NCI-H128 (cell line): ENCODE results near the gene MAT1A.
"Not testable (repeated sequence)": the region's sequence is repeated elsewhere in the genome, so short reads cannot be mapped to it uniquely, and the experiment has no call there.

Source experiments
- DNase-seq: peaks from one replicate; lab custom pipeline; 2025; ENCODE audit not compliant: unreplicated experiment; lab: John Stamatoyannopoulos, UW

The MAT1A gene

GRCh38 chr10:80289451-80290287 lies at the start of gene MAT1A:
TSS of gene MAT1A (minus strand) at chr10:80289658. CDS start at chr10:80289423, 235 bp downstream.
- DNase-seq: no peak

DNA sequence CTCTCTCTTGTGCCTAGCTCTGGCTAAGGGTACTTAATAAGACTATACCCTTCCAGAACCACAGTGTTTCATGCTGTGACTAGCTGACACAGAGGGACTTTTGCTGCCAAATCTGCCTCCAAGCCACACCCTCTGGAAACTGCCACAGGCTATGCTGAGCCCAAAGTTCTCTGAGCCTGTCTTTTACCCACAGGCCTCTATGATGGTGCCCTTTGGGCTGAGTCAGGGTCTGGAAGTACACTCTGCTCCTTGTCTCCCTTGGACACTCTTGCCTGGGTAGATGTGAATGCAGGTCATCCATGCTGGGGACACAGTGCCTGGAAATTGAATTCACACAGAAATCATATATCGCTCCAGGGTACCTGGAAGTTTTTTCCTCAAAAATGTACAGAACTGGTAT lies 44.5 kb upstream of the MAT1A start:
- DNase-seq: no peak

- DNase-seq: no peak
Measured at GRCh38 chr10:80324891-80325364, 35.5 kb upstream of the MAT1A start.

DNA sequence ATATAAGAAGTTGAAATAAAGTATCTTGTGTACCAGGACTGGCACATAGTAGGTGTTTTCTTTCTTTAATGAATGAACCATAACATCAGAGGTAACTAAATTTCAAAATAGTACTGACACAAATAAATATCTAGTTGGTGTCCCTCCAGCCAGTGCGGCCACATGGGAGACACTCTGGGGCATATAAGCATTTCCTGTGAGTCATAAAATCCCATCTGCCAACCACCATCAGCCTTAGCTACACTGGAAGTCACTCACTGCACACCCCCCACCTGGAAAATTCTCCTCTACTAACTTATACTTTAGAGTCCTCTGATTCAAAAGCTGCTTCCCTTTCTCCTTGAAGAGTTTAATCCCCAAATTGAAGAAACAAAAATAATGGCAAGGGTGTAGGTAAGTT lies 34.6 kb upstream of the MAT1A start:
- no peak for DNase-seq

- no peak for DNase-seq
Measured at GRCh38 chr10:80323311-80323710, 33.9 kb upstream of the MAT1A start.

DNA sequence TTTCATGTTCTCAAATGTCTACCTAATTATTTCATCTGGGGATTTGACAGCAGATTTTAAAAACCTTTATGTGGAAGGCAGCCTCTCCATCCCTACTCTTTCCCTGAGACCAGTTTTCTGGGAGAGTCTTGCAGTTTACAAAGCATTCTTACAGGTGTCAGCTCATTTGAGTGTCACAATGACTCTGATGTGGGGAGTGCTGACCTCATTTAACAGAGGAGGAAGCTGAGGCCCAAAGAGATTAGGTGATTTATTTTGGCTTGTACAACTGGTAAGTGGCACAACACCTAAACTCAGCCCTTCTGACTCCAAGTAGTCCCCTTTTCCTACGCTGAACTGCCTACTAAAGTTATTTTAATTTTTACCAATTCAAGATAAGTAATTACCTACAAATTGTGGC lies 33.3 kb upstream of the MAT1A start:
- no peak for DNase-seq

DNA sequence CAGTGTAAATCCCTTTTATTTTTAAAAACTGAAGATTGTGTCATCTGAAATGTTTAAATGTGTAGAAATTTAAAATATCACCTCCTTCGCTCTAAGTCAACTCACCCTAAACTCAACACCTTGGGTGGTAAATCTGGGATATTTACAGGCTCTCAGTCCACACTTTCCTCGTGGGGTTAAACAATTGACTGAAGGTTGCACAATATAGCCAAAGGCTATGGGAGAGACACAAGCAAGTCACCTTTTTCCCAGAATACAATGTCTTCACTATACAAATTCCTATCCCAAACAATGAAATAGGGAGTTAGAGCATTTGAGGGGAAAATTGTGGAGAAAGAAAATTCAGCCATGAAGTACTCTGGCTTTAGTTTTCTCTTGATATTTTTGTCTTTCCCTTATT lies 32.7 kb upstream of the MAT1A start:
- no peak for DNase-seq

GRCh38 chr10:80321183-80321582 lies 31.7 kb upstream of the MAT1A start:
- DNase-seq: no peak

GRCh38 chr10:80320377-80320776 lies 30.9 kb upstream of the MAT1A start:
- no peak for DNase-seq

DNA sequence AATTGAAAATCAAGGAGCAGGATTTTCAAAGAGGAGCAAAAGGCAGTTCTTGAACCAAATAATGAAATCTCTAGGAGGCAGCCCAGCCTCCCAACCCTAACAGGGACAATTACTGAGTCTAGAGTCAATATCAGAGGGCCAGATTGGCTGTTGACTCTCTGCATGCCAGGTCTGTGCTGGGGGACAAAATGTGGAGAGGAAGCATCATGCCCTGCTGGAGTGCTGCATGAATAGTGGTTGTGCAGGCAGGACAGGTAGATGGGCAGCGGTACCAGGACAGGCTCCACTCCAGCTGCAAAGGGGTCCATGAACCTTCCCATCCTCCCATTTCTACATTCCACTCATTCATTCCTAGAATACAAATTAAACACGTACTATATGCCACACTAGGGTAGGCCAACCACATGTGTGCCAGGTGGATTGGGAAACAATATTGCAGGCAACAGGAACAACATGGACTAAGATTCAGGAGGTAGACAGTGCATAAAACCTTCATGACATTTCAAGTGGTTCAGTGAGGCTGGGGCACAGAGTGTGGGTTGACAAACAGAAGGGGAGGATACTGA lies 30.4 kb upstream of the MAT1A start:
- DNase-seq: no peak

- no peak for DNase-seq
Measured at GRCh38 chr10:80319318-80319717, 29.9 kb upstream of the MAT1A start.

DNA sequence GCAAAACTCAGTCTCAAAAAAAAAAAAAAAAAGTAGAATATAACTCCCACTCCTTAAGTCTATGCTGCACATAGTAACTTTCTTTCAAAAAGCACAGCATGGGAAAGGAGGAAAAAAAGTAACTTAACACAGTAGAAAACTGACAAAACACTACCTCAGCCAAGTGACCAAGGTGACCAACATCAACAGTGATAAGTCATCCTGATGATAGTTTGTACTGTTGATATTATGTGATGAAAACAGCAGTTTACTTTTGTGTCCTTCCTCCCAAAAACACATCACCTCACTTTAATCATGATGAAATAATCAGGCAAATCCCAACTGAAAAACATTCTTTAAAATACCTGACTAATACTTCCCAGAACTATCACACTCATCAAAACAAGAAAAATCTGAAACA lies 29.3 kb upstream of the MAT1A start:
- no peak for DNase-seq

DNA sequence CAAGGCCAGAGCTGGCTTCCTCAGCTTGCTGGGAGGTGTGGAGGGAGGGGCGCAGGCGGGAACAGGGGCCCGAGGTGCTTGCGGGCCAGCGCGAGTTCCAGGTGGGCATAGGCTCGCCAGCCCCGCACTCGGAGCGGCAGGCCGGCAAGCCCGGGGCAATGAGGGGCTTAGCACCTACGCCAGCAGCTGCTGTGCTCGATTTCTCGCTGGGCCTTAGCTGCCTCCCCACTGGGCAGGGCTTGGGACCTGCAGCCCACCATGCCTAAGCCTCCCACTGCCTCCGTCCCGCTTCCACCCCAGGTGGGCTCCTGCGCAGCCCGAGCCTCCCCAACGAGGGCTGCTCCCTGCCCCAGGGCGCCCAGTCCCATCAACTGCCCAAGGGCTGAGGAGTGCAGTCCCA lies 25.9 kb upstream of the MAT1A start:
- no peak for DNase-seq

DNA sequence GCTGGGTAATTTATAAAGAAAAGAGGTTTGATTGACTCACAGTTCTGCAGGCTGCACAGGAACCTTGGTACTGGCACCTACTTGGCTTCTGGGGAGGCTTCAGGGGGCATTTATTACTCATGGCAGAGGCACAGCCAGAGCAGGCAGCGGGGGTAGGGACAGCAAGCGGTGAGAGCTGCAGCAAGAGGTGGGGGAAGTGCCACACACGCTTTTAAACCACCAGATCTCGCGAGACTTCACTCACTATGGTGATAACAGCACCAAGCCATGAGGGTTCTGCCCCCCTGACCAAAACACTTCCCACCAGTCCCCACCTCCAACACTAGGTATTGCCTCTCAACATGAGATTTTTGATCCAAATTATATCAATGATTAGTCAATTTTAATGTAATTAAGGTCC lies 24.1 kb upstream of the MAT1A start:
- DNase-seq: no peak

DNA sequence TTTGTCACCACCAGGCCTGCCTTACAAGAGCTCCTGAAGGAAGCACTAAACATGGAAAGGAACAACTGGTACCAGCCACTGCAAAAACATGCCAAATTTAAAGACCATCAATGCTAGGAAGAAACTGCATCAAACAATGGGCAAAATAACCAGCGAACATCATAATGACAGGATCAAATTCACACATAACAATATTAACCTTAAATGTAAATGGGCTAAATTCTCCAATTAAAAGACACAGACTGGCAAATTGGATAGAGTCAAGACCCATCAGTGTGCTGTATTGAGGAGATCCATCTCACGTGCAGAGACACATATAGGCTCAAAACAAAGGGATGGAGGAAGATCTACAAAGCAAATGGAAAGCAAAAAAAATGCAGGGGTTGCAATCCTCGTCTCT lies 16.5 kb upstream of the MAT1A start:
- not testable (repeated sequence) for DNase-seq

DNA sequence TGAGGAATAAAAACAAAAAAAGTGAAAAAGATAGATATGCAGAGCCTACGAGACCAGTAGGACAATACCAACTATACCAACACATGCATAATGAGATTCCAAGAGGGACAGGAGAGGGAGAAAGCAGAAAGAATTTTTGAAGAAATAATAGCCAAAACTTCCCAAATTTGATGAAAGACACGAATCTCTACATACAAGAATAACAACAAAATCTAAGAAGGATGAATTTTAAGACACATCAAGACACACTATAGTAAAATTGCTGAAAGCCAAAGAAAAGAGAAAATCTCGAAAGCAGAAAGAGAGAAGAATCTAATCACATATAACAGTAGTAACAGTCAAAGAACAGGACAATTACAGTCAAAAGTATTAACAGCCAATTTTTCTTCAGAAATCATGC lies 7.5 kb upstream of the MAT1A start:
- DNase-seq: no peak

- no peak for DNase-seq
Measured at GRCh38 chr10:80292607-80293239, 3.3 kb upstream of the MAT1A start.

- DNase-seq: no peak
Measured at GRCh38 chr10:80290474-80291220, 1.2 kb upstream of the MAT1A start.

DNA sequence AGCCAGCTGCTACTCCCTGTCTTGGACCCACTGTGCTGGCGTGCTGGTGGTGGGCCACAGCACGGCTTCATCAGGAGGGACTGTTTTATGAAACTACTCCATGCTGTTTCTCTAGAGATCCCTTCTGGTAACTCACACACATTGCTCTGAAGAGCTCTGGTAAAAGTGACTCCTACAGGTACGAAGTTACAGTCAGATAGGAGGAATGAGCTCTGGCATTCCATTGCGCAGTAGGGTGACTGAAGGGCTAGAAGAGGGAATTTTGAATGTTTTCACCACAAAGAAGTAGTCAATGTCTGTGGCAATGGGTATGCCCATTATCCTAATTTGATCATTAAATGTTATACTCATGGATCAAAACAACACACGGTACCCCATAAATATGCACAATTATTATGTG lies 609 bp downstream of the MAT1A start:
- DNase-seq: no peak

DNA sequence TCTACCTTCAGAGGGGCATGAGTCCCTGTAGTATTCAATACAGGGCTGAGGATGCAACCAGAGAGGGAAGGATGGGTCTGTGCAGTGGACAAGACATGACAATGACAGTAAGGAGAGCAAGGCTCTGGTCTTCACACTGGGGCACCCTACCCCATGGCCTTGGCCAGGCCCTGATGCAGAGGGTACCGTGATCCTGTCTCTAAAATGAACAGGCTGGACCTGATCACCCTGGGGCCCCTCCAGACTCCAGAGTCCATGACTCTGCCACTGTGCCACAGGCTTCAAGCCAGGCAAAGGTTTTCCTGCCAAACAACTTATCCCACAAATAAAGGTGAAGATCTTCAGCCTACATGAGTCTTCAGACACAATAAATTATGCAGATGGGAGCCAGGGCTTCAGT lies 4.9 kb downstream of the MAT1A start:
- no peak for DNase-seq

- no peak for DNase-seq
Measured at GRCh38 chr10:80283536-80284199, 5.8 kb downstream of the MAT1A start.
